OCI-LY7 (cell line): ENCODE data around the gene GPR42.

ENCODE experiments used
- CTCF ChIP-seq: fragments of 200-600 bp; sonication (generic); conservative IDR thresholded peaks from 2 replicates; pipeline ENCODE4 v1.5.1; 2014; ENCODE audit warnings: mild to moderate bottlenecking, antibody characterized with exemption, low read length, moderate library complexity, mixed read lengths
- EZH2phosphoT487 ChIP-seq: fragments of 200-600 bp; sonication (generic); IDR thresholded peaks from 2 replicates; pipeline ENCODE4 v1.6.1; 2018; ENCODE audit warnings: low read depth, borderline replicate concordance, mild to moderate bottlenecking, mixed run types, antibody characterized with exemption, low read length, moderate library complexity, mixed read lengths

- no peak for TF ChIP-seq CTCF
- no peak for TF ChIP-seq EZH2phosphoT487
Measured at GRCh38 chr19:35341565-35342225, 29.2 kb upstream of the GPR42 start.
